GM21360 (cell line): ENCODE results near the gene AGXT2.
"Not testable (repeated sequence)": the region's sequence is repeated elsewhere in the genome, so short reads cannot be mapped to it uniquely, and the experiment has no call there.

Experiments
- ATAC-seq: cut with Tn5 transposase; IDR thresholded peaks from one replicate; pipeline ENCODE4 v1.9.1; 2021; ENCODE audit warnings: mild to moderate bottlenecking, moderate library complexity; ENCODE audit not compliant: unreplicated experiment

Gene AGXT2

GRCh38 chr5:35056686-35057085, 8.9 kb upstream of the AGXT2 start:
- no peak for ATAC-seq

DNA sequence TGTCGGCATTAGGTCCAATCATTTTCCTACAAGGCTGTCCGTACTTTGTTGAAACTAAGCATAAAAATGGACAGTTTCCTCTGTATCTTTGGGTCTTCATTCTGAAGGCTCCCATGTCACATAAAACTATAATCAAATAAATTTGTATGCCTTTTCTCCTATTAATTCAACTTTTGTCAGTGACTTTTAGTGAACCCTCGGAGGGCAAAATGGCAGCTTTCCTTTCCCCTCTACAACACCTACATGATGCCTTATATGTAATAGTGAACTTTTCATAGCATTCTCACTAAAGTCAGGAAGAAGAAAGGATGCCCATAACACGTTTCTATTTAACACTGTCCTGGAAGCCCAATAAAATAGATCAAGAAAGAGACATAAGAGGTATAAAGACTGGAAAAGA, 5.1 kb upstream of the AGXT2 start:
- no peak for ATAC-seq

DNA sequence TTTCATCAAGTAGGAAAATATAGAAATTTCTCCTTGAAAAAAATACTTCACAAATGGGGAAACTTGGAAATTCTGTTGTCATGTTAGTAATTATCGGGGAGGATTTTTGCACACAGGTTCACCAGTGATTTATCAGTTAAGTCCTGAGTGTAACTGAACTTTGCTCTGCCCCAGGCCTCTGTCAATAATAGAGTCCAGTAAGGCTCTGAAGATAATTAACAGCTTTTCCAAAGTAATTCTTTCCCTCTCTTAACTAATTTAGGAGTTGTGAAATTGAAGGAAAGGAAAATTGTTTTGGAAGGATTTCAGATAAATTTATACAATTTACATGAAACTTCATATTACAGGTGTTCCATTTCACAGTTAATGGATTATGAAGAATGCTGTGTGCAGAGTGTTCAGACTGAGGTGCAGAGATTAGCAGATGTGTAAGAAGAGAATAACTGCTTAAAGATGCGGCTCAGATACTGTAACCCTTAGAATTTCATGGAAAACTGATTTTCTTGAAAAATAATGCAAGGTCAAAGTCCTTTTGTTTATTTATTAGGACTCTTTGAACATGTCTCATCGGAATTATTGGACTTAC, 2.9 kb upstream of the AGXT2 start:
- no peak for ATAC-seq

GRCh38 chr5:35048910-35049309, 1.2 kb upstream of the AGXT2 start:
- no peak for ATAC-seq

- no peak for ATAC-seq
Observed at GRCh38 chr5:35046774-35047173, 975 bp downstream of the AGXT2 start.

DNA sequence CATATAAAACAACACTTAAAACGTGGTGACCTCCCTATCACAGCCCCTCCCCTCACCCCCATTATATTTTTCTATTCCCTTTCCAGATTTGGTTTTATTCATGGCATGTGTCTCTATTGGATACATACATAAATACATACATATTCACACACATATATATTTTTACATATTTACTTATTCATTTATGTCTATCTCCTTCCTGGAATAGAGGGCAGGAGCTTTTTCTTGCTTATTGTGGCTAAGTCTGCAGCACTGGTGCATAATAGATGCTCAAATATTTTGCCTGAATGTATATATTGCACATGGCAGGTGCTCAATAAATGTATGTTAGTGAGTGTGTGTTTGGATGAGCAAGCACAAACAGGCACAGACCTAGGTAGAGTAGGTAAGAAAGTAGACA, 2.5 kb downstream of the AGXT2 start:
- ATAC-seq, result no peak

GRCh38 chr5:35044649-35045048, 3.1 kb downstream of the AGXT2 start:
- ATAC-seq, result no peak

- no peak for ATAC-seq
Observed at GRCh38 chr5:35042781-35043180, 5.0 kb downstream of the AGXT2 start.

- no peak for ATAC-seq
Observed at GRCh38 chr5:35041261-35041660, 6.5 kb downstream of the AGXT2 start.

GRCh38 chr5:35038891-35039290, 8.9 kb downstream of the AGXT2 start:
- no peak for ATAC-seq

- ATAC-seq, result no peak
Observed at GRCh38 chr5:35036536-35036935, 11.2 kb downstream of the AGXT2 start.

- not testable (repeated sequence) for ATAC-seq
Observed at GRCh38 chr5:35035929-35036328, 11.8 kb downstream of the AGXT2 start.

- ATAC-seq, result no peak
Observed at GRCh38 chr5:35035271-35035670, 12.5 kb downstream of the AGXT2 start.

DNA sequence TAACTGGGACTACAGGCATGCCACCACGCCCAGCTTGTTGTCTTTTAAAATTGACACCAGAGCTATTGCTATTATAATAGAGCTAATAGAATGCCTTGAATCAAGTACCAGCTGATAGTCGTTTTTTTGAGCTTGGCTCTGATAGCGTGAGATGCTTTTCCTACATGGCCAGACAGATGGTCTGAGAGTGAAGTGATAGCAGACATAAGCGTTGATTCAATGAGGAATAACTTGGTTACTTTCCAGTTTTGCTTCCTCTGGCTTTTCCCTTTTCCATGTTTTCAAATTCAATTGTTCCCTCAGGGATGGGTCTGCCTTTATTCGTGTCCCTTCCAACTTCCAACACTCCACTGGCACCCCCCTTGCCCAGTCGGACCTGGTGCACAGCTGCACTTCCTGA, 15.4 kb downstream of the AGXT2 start:
- no peak for ATAC-seq

- no peak for ATAC-seq
Observed at GRCh38 chr5:35031276-35031675, 16.5 kb downstream of the AGXT2 start.

DNA sequence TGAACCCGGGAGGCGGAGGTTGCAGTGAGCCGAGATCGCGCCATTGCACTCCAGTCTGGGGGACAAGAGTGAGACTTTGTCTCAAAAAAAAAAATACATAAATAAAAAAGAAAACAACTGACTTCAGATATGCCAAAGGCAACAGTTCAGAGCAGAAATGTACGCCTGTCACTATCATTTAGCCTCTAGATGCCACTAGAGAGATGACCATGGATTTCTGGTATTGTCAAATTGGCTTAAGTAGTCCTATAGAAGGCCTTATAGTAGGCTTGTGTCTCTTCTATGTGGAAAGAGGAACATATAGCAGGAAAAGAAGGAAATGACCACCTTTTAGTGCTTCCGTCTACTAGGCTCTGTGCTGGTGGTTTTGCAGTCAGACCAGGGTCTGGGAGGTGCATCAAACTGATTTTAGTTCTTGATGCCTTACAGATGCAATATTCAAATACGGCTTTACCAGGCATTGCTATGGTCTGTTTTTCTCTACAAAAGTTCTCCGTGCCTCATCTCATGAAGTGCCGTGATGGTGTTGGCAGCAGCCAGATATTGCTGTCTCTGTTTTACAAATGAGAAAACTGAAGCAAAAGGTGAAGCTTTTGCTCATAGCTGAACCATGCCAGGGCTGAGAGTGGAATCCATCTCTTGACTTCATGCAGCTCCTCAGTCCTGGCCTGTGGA, 17.2 kb downstream of the AGXT2 start:
- ATAC-seq, result no peak

- ATAC-seq, result no peak
Observed at GRCh38 chr5:35029333-35029732, 18.4 kb downstream of the AGXT2 start.

GRCh38 chr5:35026941-35027340, 20.8 kb downstream of the AGXT2 start:
- ATAC-seq, result no peak

DNA sequence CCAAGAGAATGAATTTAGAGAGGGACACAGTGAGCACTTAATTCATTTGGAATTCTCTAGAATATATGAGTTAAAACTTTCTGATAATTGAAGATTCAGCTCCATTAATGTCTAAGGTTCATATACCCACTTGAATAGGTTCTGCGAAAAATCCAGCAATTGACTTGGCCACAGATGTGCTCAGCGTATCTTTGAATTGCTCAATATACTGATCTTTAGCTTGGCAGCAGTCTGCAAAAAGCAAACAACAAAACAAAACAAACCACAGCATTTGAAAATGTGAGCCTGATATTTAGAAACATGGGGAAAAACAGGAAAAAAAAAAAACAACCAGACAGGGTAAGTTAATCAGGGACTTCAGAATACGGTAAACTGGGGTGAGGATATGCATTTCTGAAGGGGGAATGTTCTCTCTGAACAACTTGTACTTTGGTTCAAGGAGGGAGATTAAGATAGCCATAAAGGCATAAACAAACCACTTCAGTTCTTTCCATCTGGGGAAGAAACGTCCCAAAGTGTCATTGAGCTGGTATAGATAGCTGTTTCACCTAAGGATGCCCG, 21.4 kb downstream of the AGXT2 start:
- ATAC-seq, result no peak

GRCh38 chr5:35024911-35025510, 22.7 kb downstream of the AGXT2 start:
- ATAC-seq, result no peak

- no peak for ATAC-seq
Observed at GRCh38 chr5:35023391-35024178, 24.2 kb downstream of the AGXT2 start.
